Smooth muscle cell (in vitro differentiated cells): ENCODE results near the gene UBL4B. TPM values are rescaled to one million over a fixed set of nuclear protein-coding genes. Genes with fewer than 3 reads are reported as not detected.

Source experiments
- DNase-seq: peaks from one replicate; lab custom pipeline; 2025; ENCODE audit not compliant: unreplicated experiment; lab: John Stamatoyannopoulos, UW
- H2AFZ ChIP-seq: fragments of 200-600 bp; sonication (generic); 2 replicates; pipeline ENCODE4 v1.6.0; 2016; ENCODE audit warnings: antibody characterized with exemption, low read depth, mild to moderate bottlenecking
- H3F3A ChIP-seq: fragments of 200-600 bp; sonication (generic); 2 replicates; pipeline ENCODE4 v1.6.0; 2017; ENCODE audit warnings: antibody characterized with exemption, low read depth
- H3K27ac ChIP-seq: fragments of 200-600 bp; sonication (generic); 2 replicates; pipeline ENCODE4 v1.5.1; 2016; ENCODE audit warnings: low read depth, mild to moderate bottlenecking
- H3K27me3 ChIP-seq: fragments of 200-600 bp; sonication (generic); 2 replicates; pipeline ENCODE4 v1.6.1; 2016; ENCODE audit warnings: low read depth, mild to moderate bottlenecking
- H3K36me3 ChIP-seq: fragments of 200-600 bp; sonication (generic); 2 replicates; pipeline ENCODE4 v1.5.1; 2016; ENCODE audit warnings: low read depth
- H3K4me1 ChIP-seq: fragments of 200-600 bp; sonication (generic); 2 replicates; pipeline ENCODE4 v1.5.1; 2016; ENCODE audit warnings: low read depth
- H3K4me2 ChIP-seq: fragments of 200-600 bp; sonication (generic); 2 replicates; pipeline ENCODE4 v1.6.0; 2016; ENCODE audit warnings: mild to moderate bottlenecking
- H3K4me3 ChIP-seq: fragments of 200-600 bp; sonication (generic); 2 replicates; pipeline ENCODE4 v1.5.1; 2016; ENCODE audit warnings: mild to moderate bottlenecking
- H3K79me2 ChIP-seq: fragments of 200-600 bp; sonication (generic); 2 replicates; pipeline ENCODE4 v1.6.0; 2016; ENCODE audit warnings: low read depth, mild to moderate bottlenecking
- H3K9ac ChIP-seq: fragments of 200-600 bp; sonication (generic); 2 replicates; pipeline ENCODE4 v1.6.0; 2016; ENCODE audit warnings: low read depth
- H3K9me3 ChIP-seq: fragments of 200-600 bp; sonication (generic); replicated peaks from 2 replicates; pipeline ENCODE4 v1.5.1; 2016; ENCODE audit warnings: low read depth
- H4K20me1 ChIP-seq: fragments of 200-600 bp; sonication (generic); 2 replicates; pipeline ENCODE4 v1.6.0; 2016; ENCODE audit warnings: low read depth
- WGBS: methylation state at CpG from one replicate; pipeline ENCODE4 v1.1.7; 2016; ENCODE audit warnings: low lambda C conversion rate; 5-methylcytosine and 5-hydroxymethylcytosine counted together
- polyA plus RNA-seq: library from polyadenylated mRNA; unstranded; fragments of >200 nt; fragmentation: Nextera tagmentation; extraction: Ambion mirVana; gene quantifications from 2 replicates; pipeline ENCODE4 v1.2.1, GENCODE V29; 2016
- total RNA-seq: library from RNA; depleted of rRNA; stranded (reverse); fragments of >200 nt; gene quantifications from 2 replicates; pipeline ENCODE4 v1.2.3, GENCODE V29; 2014
- TF ChIP-seq, protein P1 (sequence below): fragments of 200-600 bp; sonication (generic); IDR thresholded peaks from 2 replicates; pipeline ENCODE4 v1.5.1; 2017; ENCODE audit warnings: borderline replicate concordance, mild to moderate bottlenecking, antibody characterized with exemption; ENCODE audit not compliant: insufficient read depth, poor library complexity, severe bottlenecking

UBL4B gene
- total and polyA plus RNA-seq, 2 experiments from 2014 or later, result not detected

DNA sequence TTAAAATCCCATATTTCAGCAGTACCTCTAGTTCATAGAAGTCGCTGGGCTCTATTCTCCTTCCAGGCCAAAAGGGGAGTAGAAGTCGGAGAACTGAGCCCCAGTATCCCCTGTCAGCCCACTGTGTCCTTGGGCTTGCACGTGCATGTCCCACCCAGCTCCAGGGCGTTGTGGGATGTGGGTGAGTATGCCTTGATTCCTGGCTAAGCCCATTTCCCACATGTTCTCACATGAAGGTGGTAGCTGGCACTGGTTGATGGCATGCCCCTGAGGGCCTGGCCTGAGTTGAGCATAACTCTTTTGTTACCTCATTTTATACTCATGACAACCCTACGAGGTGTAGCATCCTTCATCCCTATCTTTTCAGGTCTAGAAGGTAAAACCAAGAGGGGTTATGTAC lies 46.0 kb downstream of the UBL4B start:
- TF ChIP-seq, protein P1, sequence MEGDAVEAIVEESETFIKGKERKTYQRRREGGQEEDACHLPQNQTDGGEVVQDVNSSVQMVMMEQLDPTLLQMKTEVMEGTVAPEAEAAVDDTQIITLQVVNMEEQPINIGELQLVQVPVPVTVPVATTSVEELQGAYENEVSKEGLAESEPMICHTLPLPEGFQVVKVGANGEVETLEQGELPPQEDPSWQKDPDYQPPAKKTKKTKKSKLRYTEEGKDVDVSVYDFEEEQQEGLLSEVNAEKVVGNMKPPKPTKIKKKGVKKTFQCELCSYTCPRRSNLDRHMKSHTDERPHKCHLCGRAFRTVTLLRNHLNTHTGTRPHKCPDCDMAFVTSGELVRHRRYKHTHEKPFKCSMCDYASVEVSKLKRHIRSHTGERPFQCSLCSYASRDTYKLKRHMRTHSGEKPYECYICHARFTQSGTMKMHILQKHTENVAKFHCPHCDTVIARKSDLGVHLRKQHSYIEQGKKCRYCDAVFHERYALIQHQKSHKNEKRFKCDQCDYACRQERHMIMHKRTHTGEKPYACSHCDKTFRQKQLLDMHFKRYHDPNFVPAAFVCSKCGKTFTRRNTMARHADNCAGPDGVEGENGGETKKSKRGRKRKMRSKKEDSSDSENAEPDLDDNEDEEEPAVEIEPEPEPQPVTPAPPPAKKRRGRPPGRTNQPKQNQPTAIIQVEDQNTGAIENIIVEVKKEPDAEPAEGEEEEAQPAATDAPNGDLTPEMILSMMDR, result no peak
- 80% methylated on average over 5 of the region's 5 CpGs for WGBS
- Histone ChIP-seq H3F3A (no peaks in the 10 kb centered on the region), H3K9ac (no peak overlapping the region), H4K20me1 (no peaks in the 10 kb centered on the region), H3K4me3 (no peak overlapping the region), H3K9me3 (no peaks in the 10 kb centered on the region), H3K27ac (no peak overlapping the region), H3K27me3 (peaks cover 25% of the 10 kb centered on the region), H3K79me2 (no peaks in the 10 kb centered on the region), H3K4me2 (no peak overlapping the region), H3K4me1 (no peaks in the 10 kb centered on the region), H3K36me3 (no peaks in the 10 kb centered on the region), H2AFZ (no peak overlapping the region)
- DNase-seq, result no peak

DNA sequence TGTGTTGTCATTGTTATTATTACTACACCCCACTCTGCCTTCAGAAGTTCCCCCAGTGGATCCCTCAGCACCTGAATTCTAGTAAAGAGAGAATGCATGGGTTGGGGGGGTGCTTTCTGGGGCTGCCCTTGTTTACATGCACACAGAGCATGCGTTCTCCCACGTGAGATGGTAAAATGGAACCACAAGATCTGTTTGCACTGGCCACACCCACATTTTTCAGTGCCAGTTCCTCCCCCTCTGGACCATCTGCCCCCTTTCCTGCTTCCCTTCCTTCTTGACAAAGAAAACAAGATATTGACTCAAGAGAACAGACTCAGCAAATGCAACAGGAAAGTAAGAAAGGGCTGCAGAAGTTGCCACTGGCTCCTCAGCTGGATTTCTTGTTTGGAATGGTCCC lies 46.9 kb downstream of the UBL4B start:
- Histone ChIP-seq H3K4me2 (no peak overlapping the region), H3K4me1 (no peaks in the 10 kb centered on the region), H3K27me3 (peaks cover 17% of the 10 kb centered on the region), H3K79me2 (no peaks in the 10 kb centered on the region), H4K20me1 (no peaks in the 10 kb centered on the region), H3F3A (no peaks in the 10 kb centered on the region), H3K4me3 (no peak overlapping the region), H3K36me3 (no peaks in the 10 kb centered on the region), H3K9me3 (no peaks in the 10 kb centered on the region), H3K27ac (no peak overlapping the region), H2AFZ (no peak overlapping the region), H3K9ac (no peak overlapping the region)
- DNase-seq, result no peak
- WGBS, result 72% methylated on average over 2 of the region's 2 CpGs
- TF ChIP-seq, protein P1, result no peak

DNA sequence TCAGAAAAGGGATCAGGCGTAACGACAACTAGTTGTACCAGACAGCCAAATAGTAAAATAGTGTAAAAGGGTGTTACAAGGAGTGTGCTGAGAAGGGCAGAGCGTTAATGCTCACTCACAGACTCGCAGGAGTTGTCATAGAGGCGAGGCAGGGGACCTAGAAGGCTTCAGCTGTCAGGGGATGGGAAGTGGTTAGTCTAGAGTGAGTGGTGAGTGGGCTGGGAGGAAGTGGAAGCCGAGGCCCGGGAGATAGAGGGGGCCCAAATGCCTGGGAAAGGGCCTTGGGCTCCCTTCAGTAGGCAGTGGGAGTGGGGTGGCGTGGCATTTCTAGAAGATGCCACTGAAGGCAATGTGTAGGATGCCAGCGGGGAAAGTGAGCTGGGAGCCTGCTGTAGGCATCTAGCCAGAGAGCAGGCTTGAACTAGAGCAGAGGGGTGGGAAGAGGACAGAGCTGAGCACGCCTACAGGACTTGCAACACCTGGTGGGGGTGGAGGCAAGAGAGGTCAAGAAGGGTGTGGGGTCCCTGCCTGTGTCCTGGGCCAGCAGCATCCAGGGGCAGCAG lies 48.4 kb downstream of the UBL4B start:
- peaks cover 6% of the 10 kb centered on the region for H3K27me3 ChIP-seq
- no peak overlapping the region for H3K4me3 ChIP-seq
- H2AFZ ChIP-seq, result no peak overlapping the region
- H3K9ac ChIP-seq, result no peak overlapping the region
- no peak for DNase-seq
- H3K4me2 ChIP-seq, result no peak overlapping the region
- 66% methylated on average over 9 of the region's 10 CpGs for WGBS
- no peaks in the 10 kb centered on the region for H3K9me3 ChIP-seq
- no peaks in the 10 kb centered on the region for H3F3A ChIP-seq
- TF ChIP-seq, protein P1, result no peak
- no peaks in the 10 kb centered on the region for H4K20me1 ChIP-seq
- H3K36me3 ChIP-seq, result no peaks in the 10 kb centered on the region
- H3K27ac ChIP-seq, result no peak overlapping the region
- H3K4me1 ChIP-seq, result no peaks in the 10 kb centered on the region
- H3K79me2 ChIP-seq, result no peaks in the 10 kb centered on the region

GRCh38 chr1:110161165-110161564 lies 48.9 kb downstream of the UBL4B start:
- Histone ChIP-seq H3K9me3 (no peaks in the 10 kb centered on the region), H4K20me1 (no peaks in the 10 kb centered on the region), H3K79me2 (no peaks in the 10 kb centered on the region), H3K4me2 (no peak overlapping the region), H2AFZ (no peak overlapping the region), H3K4me1 (no peaks in the 10 kb centered on the region), H3K36me3 (no peaks in the 10 kb centered on the region), H3K4me3 (no peak overlapping the region), H3F3A (no peaks in the 10 kb centered on the region), H3K9ac (no peak overlapping the region), H3K27ac (no peak overlapping the region), H3K27me3 (peaks cover 6% of the 10 kb centered on the region)
- DNase-seq, result no peak
- TF ChIP-seq, protein P1, result no peak
- 90% methylated on average over 3 of the region's 3 CpGs for WGBS
